Karpas-422 (cell line): ENCODE results near the gene KCNK16. TPM values are rescaled to one million over a fixed set of nuclear protein-coding genes. Genes with fewer than 3 reads are reported as not detected.

ENCODE experiments used
- DNase-seq: peaks from one replicate; pipeline ENCODE4 v3.0.0-alpha.2; 2015
- H2AFZ ChIP-seq: fragments of 200-600 bp; sonication (generic); 2 replicates; pipeline ENCODE4 v1.6.1; 2014; ENCODE audit warnings: antibody characterized with exemption, low read length, mixed read lengths
- H3K27ac ChIP-seq: fragments of 200-600 bp; sonication (generic); 2 replicates; pipeline ENCODE4 v1.5.1; 2014; ENCODE audit warnings: mild to moderate bottlenecking, low read length, moderate library complexity
- H3K27me3 ChIP-seq: fragments of 200-600 bp; sonication (generic); 2 replicates; pipeline ENCODE4 v1.6.1; 2014; ENCODE audit warnings: low read length, mixed read lengths
- H3K36me3 ChIP-seq: fragments of 200-600 bp; sonication (generic); 2 replicates; pipeline ENCODE4 v1.6.1; 2014; ENCODE audit warnings: low read length, mixed read lengths; ENCODE audit not compliant: insufficient read depth
- H3K4me1 ChIP-seq: fragments of 200-600 bp; sonication (generic); 2 replicates; pipeline ENCODE4 v1.6.1; 2014; ENCODE audit warnings: mild to moderate bottlenecking, low read length, mixed read lengths
- H3K4me2 ChIP-seq: fragments of 200-600 bp; sonication (generic); 2 replicates; pipeline ENCODE4 v1.6.1; 2014; ENCODE audit warnings: low read length, low read depth, mild to moderate bottlenecking; ENCODE audit not compliant: poor library complexity, severe bottlenecking
- H3K4me3 ChIP-seq: fragments of 200-600 bp; sonication (generic); 2 replicates; pipeline ENCODE4 v1.5.1; 2014; ENCODE audit warnings: mild to moderate bottlenecking, antibody characterized with exemption, low read length, mixed read lengths
- H3K79me2 ChIP-seq: fragments of 200-600 bp; sonication (generic); 2 replicates; pipeline ENCODE4 v1.6.1; 2014; ENCODE audit warnings: mild to moderate bottlenecking, low read length, mixed read lengths
- H3K9ac ChIP-seq: fragments of 200-600 bp; sonication (generic); 2 replicates; pipeline ENCODE4 v1.6.0; 2014; ENCODE audit warnings: low read length
- H3K9me2 ChIP-seq: fragments of 200-600 bp; sonication (generic), shearing (Covaris generic); replicated peaks from 2 replicates; pipeline ENCODE4 v1.6.0; 2014; ENCODE audit warnings: mild to moderate bottlenecking, low read length, moderate library complexity; ENCODE audit not compliant: insufficient read depth
- H3K9me3 ChIP-seq: fragments of 300-700, 200-600 bp; sonication (generic); 2 replicates; pipeline ENCODE4 v1.6.1; 2014; ENCODE audit warnings: low read length, mixed read lengths
- H4K20me1 ChIP-seq: fragments of 200-600 bp; sonication (generic); 2 replicates; pipeline ENCODE4 v1.6.1; 2014; ENCODE audit warnings: mild to moderate bottlenecking, antibody characterized with exemption, low read length, low read depth; ENCODE audit not compliant: insufficient read depth
- total RNA-seq: library from RNA; depleted of rRNA; stranded (reverse); fragments of >200 nt; shearing (Covaris generic); gene quantifications from 2 replicates; pipeline ENCODE4 v1.2.3, GENCODE V29; 2014; ENCODE audit warnings: low replicate concordance

The KCNK16 gene
- total RNA-seq, 1 experiment from 2014 or later = not detected

DNA sequence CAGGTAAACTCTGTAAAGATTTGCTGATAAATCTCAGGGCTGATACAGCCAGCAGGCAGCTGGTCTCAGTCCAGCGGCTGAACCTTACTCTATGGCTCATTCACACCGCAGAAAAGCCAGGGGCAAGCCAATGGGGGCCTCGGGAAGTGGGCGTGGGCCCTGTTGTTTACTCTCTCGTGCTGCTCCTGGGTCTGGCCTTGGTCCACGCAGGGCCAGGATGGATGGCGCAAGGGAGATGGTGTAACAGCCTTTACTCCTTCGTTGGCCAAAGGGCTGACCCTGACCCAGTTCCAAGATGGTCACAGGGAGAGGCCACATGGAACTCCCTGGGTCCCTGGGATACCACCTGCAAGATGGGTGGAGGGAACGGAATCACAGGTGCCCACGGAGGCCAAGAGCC, 24.4 kb downstream of the KCNK16 start:
- no peak overlapping the region for H3K4me2 ChIP-seq
- H3K9me2 ChIP-seq = no peaks in the 10 kb centered on the region
- H2AFZ ChIP-seq = no peak overlapping the region
- no peaks in the 10 kb centered on the region for H3K79me2 ChIP-seq
- no peaks in the 10 kb centered on the region for H4K20me1 ChIP-seq
- H3K4me3 ChIP-seq = no peak overlapping the region
- no peak overlapping the region for H3K27ac ChIP-seq
- no peak for DNase-seq
- H3K27me3 ChIP-seq = no peaks in the 10 kb centered on the region
- no peaks in the 10 kb centered on the region for H3K36me3 ChIP-seq
- no peaks in the 10 kb centered on the region for H3K9me3 ChIP-seq
- H3K4me1 ChIP-seq = no peaks in the 10 kb centered on the region
- no peak overlapping the region for H3K9ac ChIP-seq

DNA sequence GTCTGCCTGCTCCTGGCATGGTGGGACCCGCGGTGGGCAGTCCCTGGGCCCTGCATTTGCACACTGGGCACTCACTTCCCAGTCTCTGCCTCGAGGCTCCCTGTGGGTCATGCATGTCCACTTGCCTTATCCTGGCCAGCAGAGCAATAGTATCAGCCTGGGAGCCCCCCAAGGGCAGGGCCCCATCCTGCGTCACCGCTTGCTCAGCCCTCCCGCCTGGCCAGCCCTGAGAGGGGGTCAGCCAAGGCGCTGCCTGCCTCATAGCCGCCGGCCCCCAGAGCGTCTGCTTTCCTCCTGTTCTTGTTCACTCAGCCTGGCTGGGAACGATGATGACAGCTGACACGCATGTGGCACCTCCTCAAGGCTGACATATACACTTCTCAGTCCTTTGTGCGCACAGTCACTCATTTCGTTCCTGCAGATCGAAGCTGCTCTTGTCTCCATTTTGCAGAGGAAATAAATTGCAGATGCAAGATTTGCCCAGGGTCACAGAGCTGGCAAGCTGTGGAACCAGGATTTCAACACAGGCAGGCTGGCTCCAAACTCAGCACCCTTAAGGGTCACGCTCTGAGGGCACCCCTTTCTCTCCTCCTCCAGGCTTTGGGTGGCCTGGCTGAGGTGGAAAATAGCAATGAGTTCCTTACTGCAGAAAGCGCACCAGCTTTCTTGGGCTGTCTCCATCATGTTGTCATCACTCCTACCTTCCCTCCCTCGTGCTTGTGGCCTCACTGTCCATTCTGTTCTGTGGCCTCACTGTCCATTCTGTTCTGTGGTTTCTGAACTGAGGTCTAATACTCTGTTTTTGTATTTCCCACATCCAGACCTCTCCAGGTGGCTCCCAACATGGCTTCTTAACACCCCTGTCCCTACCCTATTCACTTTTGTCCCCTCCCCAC, 25.5 kb downstream of the KCNK16 start:
- H3K9ac ChIP-seq = no peak overlapping the region
- H3K4me3 ChIP-seq = no peak overlapping the region
- no peak overlapping the region for H3K27ac ChIP-seq
- no peak overlapping the region for H3K4me2 ChIP-seq
- H2AFZ ChIP-seq = no peak overlapping the region
- no peaks in the 10 kb centered on the region for H3K27me3 ChIP-seq
- H3K4me1 ChIP-seq = no peaks in the 10 kb centered on the region
- H3K36me3 ChIP-seq = no peaks in the 10 kb centered on the region
- no peaks in the 10 kb centered on the region for H3K9me3 ChIP-seq
- H3K79me2 ChIP-seq = no peaks in the 10 kb centered on the region
- H3K9me2 ChIP-seq = no peaks in the 10 kb centered on the region
- no peaks in the 10 kb centered on the region for H4K20me1 ChIP-seq
- no peak for DNase-seq

DNA sequence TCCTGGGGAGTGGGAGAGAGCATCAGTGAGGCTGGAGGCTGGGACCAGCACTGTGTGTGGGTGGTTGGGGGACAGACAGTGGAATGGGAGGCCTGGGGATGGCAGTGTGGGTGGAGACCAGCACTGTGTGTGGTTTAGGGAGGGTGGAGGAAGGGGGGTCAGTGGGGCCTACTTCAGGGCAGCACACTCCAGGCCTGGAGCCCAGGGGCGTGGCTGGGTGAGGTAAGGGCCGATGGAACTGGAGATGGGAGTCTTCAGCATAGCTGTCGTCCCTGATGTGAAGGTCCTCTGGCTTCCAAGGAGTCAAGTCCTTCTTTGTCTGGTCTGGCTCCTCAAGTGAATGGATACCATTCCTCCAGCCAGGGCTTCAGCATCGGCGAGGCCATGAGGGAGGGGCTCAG, 26.9 kb downstream of the KCNK16 start:
- Histone ChIP-seq H3K9me3 (no peaks in the 10 kb centered on the region), H4K20me1 (no peaks in the 10 kb centered on the region), H3K79me2 (no peaks in the 10 kb centered on the region), H2AFZ (no peak overlapping the region), H3K4me2 (no peak overlapping the region), H3K4me3 (no peak overlapping the region), H3K27me3 (no peaks in the 10 kb centered on the region), H3K9ac (no peak overlapping the region), H3K9me2 (no peaks in the 10 kb centered on the region), H3K4me1 (no peaks in the 10 kb centered on the region), H3K27ac (no peak overlapping the region), H3K36me3 (no peaks in the 10 kb centered on the region)
- no peak for DNase-seq

DNA sequence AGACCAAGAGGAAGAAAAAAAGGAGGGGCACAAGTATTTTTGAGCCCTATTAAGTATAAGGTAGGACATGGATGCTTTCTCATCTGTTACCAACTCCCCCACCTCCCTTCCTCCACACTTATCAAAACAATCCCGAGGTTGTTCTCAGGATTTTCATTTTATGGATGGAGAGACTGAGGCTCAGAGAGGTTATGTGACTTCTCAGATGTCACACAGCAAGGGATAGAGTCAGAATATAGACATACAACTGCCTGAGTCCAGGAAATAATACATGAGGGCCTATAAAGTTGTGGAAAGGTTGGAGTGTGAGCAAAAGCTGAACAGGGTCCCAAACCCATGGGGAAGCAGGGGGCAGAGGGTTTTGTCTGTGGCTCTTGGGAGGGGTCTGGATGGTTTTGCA, 27.6 kb downstream of the KCNK16 start:
- no peak for DNase-seq
- no peak overlapping the region for H3K4me3 ChIP-seq
- no peaks in the 10 kb centered on the region for H3K36me3 ChIP-seq
- no peaks in the 10 kb centered on the region for H3K79me2 ChIP-seq
- no peak overlapping the region for H3K4me2 ChIP-seq
- no peaks in the 10 kb centered on the region for H3K27me3 ChIP-seq
- H3K4me1 ChIP-seq = no peaks in the 10 kb centered on the region
- H3K9ac ChIP-seq = no peak overlapping the region
- H2AFZ ChIP-seq = no peak overlapping the region
- H3K9me3 ChIP-seq = no peaks in the 10 kb centered on the region
- H3K9me2 ChIP-seq = no peaks in the 10 kb centered on the region
- H3K27ac ChIP-seq = no peak overlapping the region
- no peaks in the 10 kb centered on the region for H4K20me1 ChIP-seq

DNA sequence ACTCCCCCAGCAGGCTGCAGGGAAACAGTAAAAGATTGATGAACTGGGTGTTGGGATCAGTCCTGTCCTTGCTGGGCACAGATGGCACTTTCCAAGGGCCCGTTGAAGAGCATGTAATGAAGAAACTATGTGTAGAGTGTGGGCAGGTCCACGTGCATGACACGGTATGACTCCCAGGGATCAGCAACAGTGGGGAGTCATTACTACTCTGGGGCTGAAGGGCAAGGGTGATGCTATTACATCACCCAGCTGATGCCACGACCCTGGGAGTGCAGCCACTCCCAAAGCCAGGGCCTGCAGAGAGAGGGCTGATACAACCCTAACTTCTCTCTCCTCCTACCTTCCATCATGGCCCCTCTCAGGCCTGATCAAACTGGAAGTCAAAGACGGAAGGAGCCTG, 28.4 kb downstream of the KCNK16 start:
- Histone ChIP-seq H3K27ac (no peak overlapping the region), H3K9me3 (no peaks in the 10 kb centered on the region), H3K9ac (no peak overlapping the region), H3K4me3 (no peak overlapping the region), H4K20me1 (no peaks in the 10 kb centered on the region), H3K9me2 (no peaks in the 10 kb centered on the region), H3K4me1 (no peaks in the 10 kb centered on the region), H3K79me2 (no peaks in the 10 kb centered on the region), H3K36me3 (no peaks in the 10 kb centered on the region), H3K27me3 (no peaks in the 10 kb centered on the region), H2AFZ (no peak overlapping the region), H3K4me2 (no peak overlapping the region)
- no peak for DNase-seq

DNA sequence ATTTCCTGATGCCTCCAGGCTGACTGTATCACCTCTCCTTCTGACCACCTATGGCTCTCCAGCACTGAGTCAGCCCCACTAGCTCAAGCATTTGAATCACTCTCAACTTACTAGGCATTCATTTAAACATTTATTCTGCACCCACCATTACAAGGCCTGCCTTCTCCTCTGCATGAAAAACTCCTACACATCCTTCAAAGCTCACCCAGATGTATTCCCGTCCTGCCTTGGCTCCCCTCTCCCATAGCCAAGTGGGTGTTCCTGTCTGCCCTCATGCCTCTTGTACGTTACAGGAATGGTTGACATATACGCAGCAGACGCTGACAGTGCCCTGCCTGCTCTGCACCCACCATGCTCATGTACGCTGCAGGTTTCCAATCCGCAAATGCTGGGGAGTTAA, 29.9 kb downstream of the KCNK16 start:
- Histone ChIP-seq H3K9me3 (no peaks in the 10 kb centered on the region), H3K4me3 (no peak overlapping the region), H3K27ac (no peak overlapping the region), H3K9me2 (no peaks in the 10 kb centered on the region), H2AFZ (no peak overlapping the region), H3K4me1 (no peaks in the 10 kb centered on the region), H3K36me3 (no peaks in the 10 kb centered on the region), H3K79me2 (no peaks in the 10 kb centered on the region), H3K9ac (no peak overlapping the region), H3K4me2 (no peak overlapping the region), H4K20me1 (no peaks in the 10 kb centered on the region), H3K27me3 (no peaks in the 10 kb centered on the region)
- no peak for DNase-seq

DNA sequence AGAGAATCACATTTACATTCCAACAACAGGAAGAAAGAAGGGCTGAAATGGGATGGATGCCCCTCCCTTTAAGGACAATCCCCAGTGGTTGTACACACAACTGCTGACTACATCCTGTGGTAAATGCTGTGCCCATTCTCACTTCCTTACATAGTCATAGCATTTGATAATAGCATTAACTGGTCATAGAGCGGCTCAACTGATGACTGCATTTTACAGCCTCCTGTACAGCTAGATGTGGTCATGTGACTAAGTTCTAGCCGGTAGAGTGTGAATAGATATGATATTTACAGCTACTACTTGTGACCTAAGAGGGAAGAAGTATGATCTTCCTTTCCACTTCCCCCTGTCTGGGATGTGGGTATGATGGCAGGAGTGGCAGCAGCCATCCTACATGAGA, 33.0 kb downstream of the KCNK16 start:
- Histone ChIP-seq H3K36me3 (no peaks in the 10 kb centered on the region), H3K27ac (no peak overlapping the region), H3K9me2 (no peaks in the 10 kb centered on the region), H3K9me3 (no peaks in the 10 kb centered on the region), H3K9ac (no peak overlapping the region), H4K20me1 (no peaks in the 10 kb centered on the region), H2AFZ (no peak overlapping the region), H3K27me3 (no peaks in the 10 kb centered on the region), H3K79me2 (no peaks in the 10 kb centered on the region), H3K4me1 (no peaks in the 10 kb centered on the region), H3K4me3 (no peak overlapping the region), H3K4me2 (no peak overlapping the region)
- no peak for DNase-seq

DNA sequence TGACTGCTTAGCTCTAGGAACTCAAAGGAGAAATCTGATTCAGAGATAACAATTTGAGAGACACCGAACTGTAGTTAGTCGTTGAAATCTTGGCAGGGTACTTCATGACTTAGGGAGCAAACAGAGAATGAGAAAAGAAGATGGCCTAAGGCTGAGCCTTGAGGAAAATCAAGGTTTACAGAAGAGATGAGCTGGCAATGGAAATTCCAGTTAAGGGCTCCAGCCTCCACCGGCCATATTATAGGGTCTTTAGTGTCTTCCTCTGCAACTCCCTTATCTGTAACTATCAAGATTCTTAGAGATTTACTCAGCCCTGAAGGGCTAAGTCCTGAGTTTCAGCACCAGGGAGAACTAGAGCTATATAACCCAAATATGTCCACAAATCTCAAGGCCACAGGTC, 34.9 kb downstream of the KCNK16 start:
- Histone ChIP-seq H3K4me3 (no peak overlapping the region), H3K27ac (no peak overlapping the region)

More for the DNA sequence above, 34.9 kb downstream of the KCNK16 start:
- H3K9ac ChIP-seq = no peak overlapping the region
- no peaks in the 10 kb centered on the region for H3K9me3 ChIP-seq
- H3K4me2 ChIP-seq = no peak overlapping the region
- H3K27me3 ChIP-seq = no peaks in the 10 kb centered on the region
- H3K36me3 ChIP-seq = no peaks in the 10 kb centered on the region
- no peak overlapping the region for H2AFZ ChIP-seq
- H4K20me1 ChIP-seq = no peaks in the 10 kb centered on the region
- no peaks in the 10 kb centered on the region for H3K4me1 ChIP-seq
- no peaks in the 10 kb centered on the region for H3K79me2 ChIP-seq
- DNase-seq = no peak
- no peaks in the 10 kb centered on the region for H3K9me2 ChIP-seq
